IMR-90 (cell line): Measurements from ENCODE around the gene FHAD1.

ENCODE experiments used
- CTCF ChIP-seq: conservative IDR thresholded peaks from 2 replicates; pipeline ENCODE4 v1.5.1; 2012; ENCODE audit warnings: mild to moderate bottlenecking, low read depth, low read length, improper control_type of control experiment
- POLR2A ChIP-seq: IDR thresholded peaks from 2 replicates; pipeline ENCODE4 v1.6.1; 2012; ENCODE audit warnings: mild to moderate bottlenecking, low read depth, low read length

- TF ChIP-seq POLR2A: no peak
- TF ChIP-seq CTCF: 0 out of 2 replicates have a peak, but pooled peaks have one; percentile 13
These were observed 41.3 kb downstream of the FHAD1 start for GRCh38 chr1:15288173-15288926.
